ENCODE data around the gene OLIG2. TPM values are rescaled to one million over a fixed set of nuclear protein-coding genes. Genes with fewer than 3 reads are reported as not detected.

The OLIG2 gene
- total and polyA plus RNA-seq, 5 experiments from 2014 or later: not detected

GRCh38 chr21:33071770-33072306 is 46.1 kb downstream of the OLIG2 start:
- ATAC-seq (no peak), DNase-seq (peak in 1 of 10 donors; percentile 6)
- H3K9me3 Mint-ChIP-seq: peaks cover 0 to 13% (median 0%) of the 10 kb centered on the region in 9 donors
- peak overlapping the region; percentile 62 to 89 (median 79) for H3K4me3 Mint-ChIP-seq
- POLR2A ChIA-PET: interaction anchor here (0.6 kb wide), 1 partner anchor 9 kb away, joined by 3 read pairs; no protein-coding TSS in a partner anchor
- H3K27me3 Mint-ChIP-seq: peaks cover 23 to 78% (median 59%) of the 10 kb centered on the region in 5 donors
- peaks cover 0 to 11% (median 2%) of the 10 kb centered on the region in 3 donors for H3K36me3 Mint-ChIP-seq
- peaks cover 2 to 39% (median 22%) of the 10 kb centered on the region in 4 donors for H3K4me1 Mint-ChIP-seq
- H3K27ac Mint-ChIP-seq: no peak overlapping the region

DNA sequence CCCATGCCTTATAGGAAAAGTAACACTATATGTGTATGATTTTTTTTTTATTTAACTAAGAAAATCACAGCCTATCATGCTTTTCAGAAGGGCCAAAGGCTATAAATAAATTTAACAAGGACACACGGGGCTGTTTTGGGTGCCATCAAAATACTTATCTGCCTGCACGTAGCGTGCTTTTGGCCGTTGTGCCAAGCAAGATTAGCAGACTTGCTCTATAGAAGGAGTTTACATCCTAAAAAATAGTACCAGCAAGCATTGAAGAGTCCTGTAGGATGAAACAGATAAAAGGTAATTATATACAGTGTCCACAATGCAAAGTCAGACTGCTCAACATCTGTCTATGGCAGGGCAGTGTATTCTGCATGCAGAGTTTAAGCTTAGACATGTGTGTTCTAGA is 47.9 kb downstream of the OLIG2 start:
- Mint-ChIP-seq H3K4me1 (peaks cover 3 to 28% (median 21%) of the 10 kb centered on the region in 4 donors), H3K4me3 (no peak overlapping the region), H3K9me3 (peaks cover 0 to 9% (median 0%) of the 10 kb centered on the region in 9 donors), H3K36me3 (peaks cover 0 to 7% (median 0%) of the 10 kb centered on the region in 3 donors), H3K27me3 (peaks cover 17 to 65% (median 58%) of the 10 kb centered on the region in 5 donors), H3K27ac (no peak overlapping the region)
- POLR2A ChIA-PET: no interaction called here
- ATAC-seq: no peak
- no peak for DNase-seq

DNA sequence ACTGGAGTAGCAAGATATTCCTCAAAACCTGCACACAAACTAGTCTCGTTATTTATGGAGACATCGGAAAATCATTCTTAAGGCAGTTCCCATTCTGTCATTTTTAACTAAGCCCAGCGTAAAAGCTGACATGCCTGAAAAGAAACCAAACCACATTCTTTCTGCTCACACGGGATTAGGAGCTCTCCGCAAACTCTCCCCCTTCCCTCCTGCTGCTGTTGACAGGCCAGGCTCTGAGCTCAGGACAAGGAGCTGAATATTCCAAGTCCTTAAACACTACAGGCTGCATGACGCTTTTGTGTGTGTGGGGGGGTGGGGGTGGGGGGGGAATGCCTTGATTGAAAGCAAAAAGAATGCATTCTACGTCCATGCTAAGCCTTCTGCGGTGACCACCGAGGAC is 49.4 kb downstream of the OLIG2 start:
- ATAC-seq: no peak
- no peak overlapping the region for H3K27ac Mint-ChIP-seq
- no peaks in the 10 kb centered on the region for H3K36me3 Mint-ChIP-seq
- peaks cover 9 to 54% (median 47%) of the 10 kb centered on the region in 5 donors for H3K27me3 Mint-ChIP-seq
- no peaks in the 10 kb centered on the region for H3K9me3 Mint-ChIP-seq
- no peak for DNase-seq
- POLR2A ChIA-PET: no interaction called here
- peaks cover 3 to 29% (median 17%) of the 10 kb centered on the region in 4 donors for H3K4me1 Mint-ChIP-seq
- no peak overlapping the region for H3K4me3 Mint-ChIP-seq

DNA sequence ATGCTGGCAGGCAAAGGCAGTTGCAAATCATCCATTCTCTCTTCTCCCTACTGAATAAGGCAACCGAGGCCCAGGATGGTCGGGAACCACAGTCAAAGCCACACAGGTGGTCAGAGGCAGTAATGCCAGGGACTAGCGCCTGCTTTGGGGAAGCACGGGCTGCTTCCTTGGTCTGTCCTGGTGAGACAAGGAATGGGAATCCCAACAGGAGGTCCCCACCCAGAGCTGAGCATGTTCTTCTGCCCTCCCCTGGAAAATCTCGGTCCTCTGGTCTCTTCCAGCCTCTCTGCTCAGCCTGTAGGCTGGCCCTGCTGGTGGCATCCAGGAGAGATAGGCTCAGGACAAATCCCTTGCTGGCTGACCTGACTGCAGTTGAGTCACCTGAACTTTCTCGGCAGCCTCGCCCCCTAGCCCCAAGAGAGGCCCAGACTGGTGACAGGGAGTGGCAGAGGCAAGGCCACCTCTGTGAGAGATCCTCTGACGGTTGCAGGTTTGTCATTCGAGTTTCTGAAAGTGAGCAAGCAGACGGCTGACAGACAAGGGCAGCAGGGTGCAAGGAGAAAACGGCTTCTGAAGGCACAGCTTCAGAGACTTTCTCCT is 50.0 kb downstream of the OLIG2 start:
- POLR2A ChIA-PET: interaction anchor here (0.6 kb wide), 1 partner anchor 37 kb away, joined by 3 read pairs; no protein-coding TSS in a partner anchor
- DNase-seq (no peak), ATAC-seq (no peak)
- Mint-ChIP-seq H3K27me3 (peaks cover 9 to 54% (median 47%) of the 10 kb centered on the region in 5 donors), H3K27ac (no peak overlapping the region), H3K4me1 (peaks cover 3 to 29% (median 17%) of the 10 kb centered on the region in 4 donors), H3K9me3 (no peaks in the 10 kb centered on the region), H3K4me3 (no peak overlapping the region), H3K36me3 (no peaks in the 10 kb centered on the region)

- no peak for ATAC-seq
- peaks cover 9 to 45% (median 43%) of the 10 kb centered on the region in 5 donors for H3K27me3 Mint-ChIP-seq
- peaks cover 3 to 21% (median 10%) of the 10 kb centered on the region in 4 donors for H3K4me1 Mint-ChIP-seq
- no peaks in the 10 kb centered on the region for H3K36me3 Mint-ChIP-seq
- POLR2A ChIA-PET: no interaction called here
- DNase-seq: no peak
- H3K9me3 Mint-ChIP-seq: no peaks in the 10 kb centered on the region
- no peak overlapping the region for H3K4me3 Mint-ChIP-seq
- H3K27ac Mint-ChIP-seq: no peak overlapping the region
Measured at GRCh38 chr21:33076600-33077329, 51.0 kb downstream of the OLIG2 start.

Other genes with a start within 250 kb of the OLIG2 start
- gene OLIG1, start 44.2 kb downstream of the OLIG2 start, total RNA-seq: not detected
- gene OLIG1, start 44.2 kb downstream of the OLIG2 start, polyA plus RNA-seq: not detected
- gene IFNAR2, start 204.0 kb downstream of the OLIG2 start, total RNA-seq: 10 to 100 TPM; 59.7 to 66.4 TPM
- gene IFNAR2, start 204.0 kb downstream of the OLIG2 start, polyA plus RNA-seq: 10 to 100 TPM; 53.9 to 72.9 (median 63.3) TPM
- gene IL10RB, start 240.4 kb downstream of the OLIG2 start, total RNA-seq: 10 to 100 TPM; 29.4 to 33.2 TPM
- gene IL10RB, start 240.4 kb downstream of the OLIG2 start, polyA plus RNA-seq: 10 to 100 TPM; 44.6 to 50.6 (median 50.5) TPM